GOT3 (cell line): ENCODE data around the gene CR2.
"Not testable (repeated sequence)": the region's sequence is repeated elsewhere in the genome, so short reads cannot be mapped to it uniquely, and the experiment has no call there.

Source experiments
- DNase-seq: peaks from one replicate; lab custom pipeline; 2025; ENCODE audit warnings: mixed read lengths; lab: John Stamatoyannopoulos, UW

The CR2 gene

DNA sequence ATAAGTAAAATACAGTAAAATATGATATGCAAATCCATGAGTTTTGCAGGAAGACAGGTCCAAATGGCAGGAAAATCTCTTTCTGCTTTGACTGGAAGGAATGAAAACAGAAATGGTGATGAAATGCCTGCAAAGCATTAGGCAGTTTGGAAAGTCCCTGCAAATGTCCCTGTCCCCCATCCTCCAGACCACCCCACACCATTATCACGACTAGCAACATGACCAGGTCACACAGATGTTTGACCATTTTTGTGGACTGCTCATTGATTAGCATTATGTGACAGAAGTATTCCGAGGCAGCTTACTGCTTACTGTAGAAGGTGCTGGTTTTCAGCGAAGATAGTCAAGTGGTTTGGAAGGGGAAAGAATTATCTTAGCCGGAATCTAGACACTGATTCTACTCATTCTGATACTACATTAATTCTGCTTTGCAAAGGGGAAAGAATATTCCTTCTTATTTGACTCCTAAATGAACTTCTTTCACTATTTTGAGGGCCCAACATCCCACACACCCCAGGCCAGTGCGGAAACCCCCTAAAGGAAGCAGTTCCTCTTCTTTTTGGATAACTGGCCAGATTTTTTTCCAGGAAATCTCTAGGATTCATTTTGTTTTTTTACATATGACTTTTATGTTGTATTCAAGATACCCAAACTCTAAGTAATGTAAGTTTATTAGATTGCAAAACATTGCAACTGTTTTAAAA is 9.5 kb upstream of the CR2 start:
- DNase-seq: no peak

DNA sequence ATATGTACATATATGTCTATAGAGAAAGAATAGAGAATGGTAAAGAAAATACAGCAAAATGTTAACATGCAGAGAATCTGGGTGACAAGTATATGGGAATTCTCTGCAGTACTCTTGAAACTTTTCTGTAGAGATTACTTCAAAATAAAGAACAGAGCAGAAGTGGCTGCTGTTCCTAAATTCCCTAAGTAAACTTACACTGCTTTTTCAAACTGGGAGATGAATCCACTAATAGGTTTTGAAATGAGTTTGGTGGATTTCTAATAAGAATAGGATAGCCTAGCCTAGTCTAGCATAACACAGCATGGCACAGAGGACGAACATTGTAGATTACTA is 450 bp upstream of the CR2 start:
- no peak for DNase-seq

DNA sequence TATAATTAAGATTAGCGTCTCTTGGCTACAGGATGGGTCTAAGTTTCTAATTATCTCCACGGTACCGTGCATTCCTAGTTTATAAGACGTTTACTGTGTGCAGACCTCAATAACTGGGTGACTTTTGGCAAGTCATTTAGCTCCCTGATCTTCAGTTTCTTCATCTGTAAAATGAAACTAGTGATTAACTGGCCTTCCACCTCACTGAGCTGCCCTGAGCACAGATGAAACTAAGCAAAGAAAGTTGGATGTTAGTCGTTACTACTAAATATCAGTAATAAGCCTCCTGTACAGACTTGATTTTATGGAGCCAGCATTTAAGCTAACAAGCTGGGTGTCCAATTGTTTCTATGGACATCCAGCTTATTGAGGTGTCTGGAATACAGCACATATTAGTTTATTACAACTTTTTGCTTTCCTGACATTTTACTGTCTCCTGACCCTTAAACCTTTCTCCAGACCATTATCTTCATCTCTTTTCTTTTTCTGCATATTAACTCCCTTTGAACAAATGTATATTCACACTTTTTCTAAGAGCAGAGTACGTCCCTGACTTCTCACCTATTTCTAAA is 1.1 kb downstream of the CR2 start:
- no peak for DNase-seq

DNA sequence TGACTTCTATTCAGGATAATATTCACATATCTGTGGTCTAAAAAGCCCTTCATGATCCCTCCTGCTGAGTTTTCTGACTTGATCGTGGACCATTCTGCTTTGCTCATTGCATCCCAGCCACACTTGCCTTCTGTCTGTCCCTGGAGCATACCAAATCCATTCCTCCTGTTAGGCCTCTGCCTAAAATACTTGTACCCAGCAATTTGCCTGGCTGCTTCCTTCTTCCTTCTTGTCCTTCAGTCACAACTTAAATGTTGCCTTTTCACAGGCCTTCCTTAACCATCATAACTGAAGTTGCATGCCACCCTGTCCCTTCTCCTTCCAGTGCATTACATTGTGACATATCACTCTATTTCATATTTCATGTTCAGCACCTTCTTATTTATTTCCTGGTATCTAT is 4.3 kb downstream of the CR2 start:
- no peak for DNase-seq

DNA sequence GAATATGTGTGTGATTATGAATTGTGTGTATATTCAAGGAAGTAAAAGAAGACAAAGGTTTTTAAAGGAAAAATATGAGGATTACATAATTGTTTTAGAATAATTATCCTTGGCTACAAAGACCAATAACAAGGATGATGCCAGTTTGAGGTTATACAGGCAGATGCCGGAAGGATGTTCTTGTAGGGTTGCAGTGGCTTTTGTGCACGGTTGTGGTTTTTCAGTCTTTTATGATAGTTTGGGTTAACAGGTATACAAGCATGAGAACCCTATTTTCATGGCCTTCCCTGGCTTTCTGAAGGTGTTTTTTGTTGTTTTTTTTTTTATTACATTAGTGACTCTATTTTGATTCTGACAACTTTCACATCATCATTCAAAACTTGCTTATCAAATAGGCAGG is 4.9 kb downstream of the CR2 start:
- no peak for DNase-seq

DNA sequence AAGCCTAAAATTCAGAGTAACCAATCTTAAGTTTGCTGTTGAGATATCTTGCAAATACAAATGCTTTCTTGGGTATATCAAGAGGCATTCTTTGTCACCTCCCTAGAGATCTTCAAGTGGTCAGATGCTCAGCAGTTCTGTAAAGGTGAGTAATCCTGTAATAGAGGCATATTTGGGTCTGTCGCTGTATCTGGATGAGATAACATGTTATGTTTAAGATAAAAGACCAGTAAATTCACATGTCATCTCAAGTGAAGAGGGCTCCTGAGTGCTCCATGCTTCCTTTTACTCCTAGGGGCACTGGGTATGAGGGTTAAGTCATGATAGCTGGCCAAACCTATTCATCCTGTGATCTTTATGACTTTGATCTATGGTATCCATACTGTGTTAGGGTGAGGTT is 7.5 kb downstream of the CR2 start:
- DNase-seq: no peak

DNA sequence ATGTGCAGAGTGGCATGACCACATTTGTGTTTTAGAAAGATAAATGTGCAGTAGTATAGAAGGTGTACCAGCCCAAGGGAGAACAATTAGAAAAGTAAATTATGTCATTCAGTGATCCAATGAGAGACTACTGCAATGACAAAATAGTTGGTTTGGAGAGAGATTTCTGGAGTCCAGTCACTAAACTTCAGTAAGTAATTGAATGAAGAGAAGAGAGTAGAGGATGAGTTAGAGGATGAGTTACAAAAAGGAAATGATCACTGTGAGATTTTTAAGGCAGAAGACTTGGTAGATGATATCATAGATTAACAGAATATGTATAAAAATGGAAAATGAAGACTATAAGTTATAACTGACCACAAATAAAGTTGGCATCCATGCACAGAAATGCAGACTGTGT is 8.4 kb downstream of the CR2 start:
- DNase-seq: no peak

DNA sequence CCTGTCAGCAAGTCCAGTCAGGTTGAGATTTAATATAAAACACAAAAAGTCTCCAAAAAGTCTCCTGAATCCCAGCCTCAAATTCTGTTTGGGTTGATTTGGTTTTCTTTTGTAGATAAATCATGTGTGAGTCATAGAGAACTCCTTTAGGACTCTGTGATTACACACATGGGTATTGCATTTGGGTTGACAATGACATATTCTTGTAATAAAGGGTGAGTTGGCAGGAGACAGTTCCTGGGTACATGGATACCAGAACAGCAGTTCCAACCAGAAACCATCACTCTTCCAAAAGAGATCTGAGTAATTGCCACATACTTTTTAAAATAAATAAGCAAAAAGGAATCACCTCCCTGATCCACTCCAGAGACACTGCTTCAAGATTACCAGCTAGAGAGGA is 8.9 kb downstream of the CR2 start:
- DNase-seq: no peak

DNA sequence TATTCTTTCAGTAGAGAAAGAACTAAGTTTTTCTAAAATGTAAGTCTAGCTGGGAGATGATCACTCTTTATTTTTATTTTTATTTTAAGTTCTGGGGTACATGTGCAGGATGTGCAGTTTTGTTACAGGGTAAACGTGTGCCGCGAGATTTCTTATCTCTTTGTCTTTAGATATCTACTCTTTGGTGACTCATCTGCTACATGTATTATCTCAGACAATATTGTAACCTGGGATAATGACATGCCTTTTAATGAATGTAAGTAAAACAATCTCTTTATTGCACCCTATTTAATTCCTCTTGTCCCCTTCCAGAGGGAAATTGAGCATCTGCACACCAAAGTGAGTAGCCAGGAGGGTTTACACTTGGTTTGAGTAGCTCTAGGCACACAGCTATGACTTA is 9.4 kb downstream of the CR2 start:
- DNase-seq: no peak

DNA sequence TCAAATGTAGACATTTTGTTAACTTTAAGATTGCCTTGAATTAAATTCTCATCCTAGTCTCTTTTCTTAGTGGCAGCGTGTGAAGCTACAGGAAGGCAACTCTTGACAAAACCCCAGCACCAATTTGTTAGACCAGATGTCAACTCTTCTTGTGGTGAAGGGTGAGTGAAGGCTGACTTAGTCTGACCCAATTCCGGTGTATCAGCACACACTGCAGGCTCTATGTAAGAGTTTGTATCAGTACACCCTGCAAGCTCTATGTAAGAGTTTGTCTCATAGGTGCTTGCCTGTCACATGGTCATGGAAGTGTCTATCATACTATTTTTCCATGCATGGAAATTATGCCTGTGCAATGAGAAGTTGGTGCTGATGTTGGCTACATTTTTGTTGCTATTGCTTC is 16.8 kb downstream of the CR2 start:
- no peak for DNase-seq

DNA sequence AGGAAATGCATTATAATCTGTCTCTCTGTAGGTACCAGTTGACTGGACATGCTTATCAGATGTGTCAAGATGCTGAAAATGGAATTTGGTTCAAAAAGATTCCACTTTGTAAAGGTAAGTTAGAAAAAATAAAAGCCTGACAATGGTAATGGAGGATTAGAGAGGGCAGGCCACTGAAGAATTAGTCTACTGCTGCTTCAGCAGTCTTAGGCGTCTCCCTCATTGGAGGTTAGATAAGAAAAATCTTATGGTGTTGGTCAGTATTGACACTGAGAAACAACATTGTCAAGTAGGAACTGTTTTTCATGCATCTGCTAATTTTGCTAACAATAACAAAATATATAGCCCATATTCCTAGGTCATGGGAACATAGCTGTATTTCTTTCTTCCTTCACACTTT is 20.1 kb downstream of the CR2 start:
- no peak for DNase-seq

DNA sequence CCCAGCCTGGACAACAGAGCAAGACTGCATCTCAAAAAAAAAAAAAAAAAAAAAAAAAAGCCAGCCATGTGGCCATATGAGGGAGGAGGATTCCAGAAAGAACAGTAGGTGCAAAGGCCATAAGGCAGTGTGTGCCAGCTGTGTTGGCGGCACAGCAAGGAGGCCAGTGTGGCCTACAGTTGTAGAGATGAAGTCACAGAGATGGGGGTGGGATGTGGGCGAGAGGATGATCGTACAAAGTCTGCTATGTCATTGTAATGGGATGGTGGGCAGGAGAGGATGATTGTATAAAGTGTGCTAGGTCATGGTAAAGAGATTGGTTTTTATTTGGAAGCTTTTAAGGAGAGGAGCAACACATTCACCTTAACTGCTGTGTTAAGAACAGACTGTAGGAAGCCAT is 32.1 kb downstream of the CR2 start:
- DNase-seq: no peak

DNA sequence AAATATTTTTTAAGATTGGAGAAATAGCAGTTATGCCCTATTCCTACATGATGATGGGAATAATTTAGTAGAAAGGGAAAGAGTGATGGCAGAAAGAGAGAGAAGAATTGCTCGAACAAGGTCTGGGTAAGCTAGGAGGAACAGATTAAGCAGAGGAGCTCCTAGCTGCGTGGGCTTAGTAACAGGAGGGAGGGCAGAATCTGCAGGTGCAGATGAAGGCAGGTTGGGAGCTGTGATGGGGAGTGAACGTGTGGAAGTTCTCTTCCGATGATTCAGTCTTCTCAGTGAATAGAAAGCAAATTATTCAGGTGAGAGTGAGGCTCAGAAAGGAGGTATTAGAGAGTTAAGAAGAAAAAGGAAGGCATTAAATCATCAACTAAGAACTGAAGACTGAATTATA is 33.5 kb downstream of the CR2 start:
- no peak for DNase-seq

DNA sequence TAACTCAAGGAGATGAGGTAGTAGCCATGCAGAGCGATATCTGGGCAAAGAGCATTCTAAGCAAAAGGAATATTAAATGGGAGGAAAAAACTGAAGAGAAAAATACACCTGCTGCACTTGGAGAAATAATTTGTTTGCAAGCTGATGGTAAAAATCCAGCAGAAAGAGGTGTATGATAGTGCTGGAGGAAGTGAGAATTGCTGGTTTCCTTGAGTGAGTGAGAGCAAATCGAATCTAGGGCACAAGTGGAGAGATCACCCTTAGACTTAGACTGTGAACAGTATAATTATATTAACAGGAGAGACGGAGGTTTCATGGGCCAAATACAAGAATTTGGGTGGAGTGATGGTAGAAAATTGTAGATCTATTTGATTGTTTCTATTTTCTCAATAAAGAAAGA is 39.1 kb downstream of the CR2 start:
- no peak for DNase-seq

DNA sequence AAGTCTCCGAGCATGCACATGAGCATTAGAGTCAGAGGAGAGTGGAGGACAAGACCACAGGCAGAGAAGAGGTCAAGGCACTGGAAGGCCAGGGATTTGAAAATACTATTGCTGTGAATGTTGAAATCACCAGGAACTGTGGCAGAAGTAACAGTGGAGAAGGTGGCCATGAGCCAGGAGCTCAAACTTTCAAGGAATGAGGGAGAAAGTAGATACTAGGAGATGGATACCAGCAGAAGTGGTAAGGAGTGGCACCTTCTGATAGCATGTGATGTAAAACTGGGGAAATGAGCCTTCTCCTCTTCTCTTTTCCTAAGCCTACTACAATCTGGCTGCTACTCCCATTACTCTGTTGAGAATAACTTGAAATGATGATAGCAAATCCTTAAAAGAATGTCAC is 40.0 kb downstream of the CR2 start:
- DNase-seq: no peak

DNA sequence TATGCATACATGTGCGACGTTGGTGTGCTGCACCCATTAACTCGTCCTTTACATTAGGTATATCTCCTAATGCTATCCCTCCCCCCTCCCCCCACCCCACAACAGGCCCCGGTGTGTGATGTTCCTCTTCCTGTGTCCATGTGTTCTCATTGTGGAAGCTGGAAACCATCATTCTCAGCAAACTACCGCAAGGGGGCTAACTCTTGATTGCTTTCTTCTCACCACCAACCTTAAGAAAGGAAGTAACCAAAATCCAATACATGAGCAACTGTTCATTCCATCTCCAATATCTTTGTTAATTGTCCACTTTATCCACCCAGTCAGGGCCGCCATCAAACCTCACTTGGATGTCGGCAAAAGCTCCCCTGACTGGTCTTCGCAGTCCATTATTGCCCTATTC is 41.2 kb downstream of the CR2 start:
- not testable (repeated sequence) for DNase-seq

DNA sequence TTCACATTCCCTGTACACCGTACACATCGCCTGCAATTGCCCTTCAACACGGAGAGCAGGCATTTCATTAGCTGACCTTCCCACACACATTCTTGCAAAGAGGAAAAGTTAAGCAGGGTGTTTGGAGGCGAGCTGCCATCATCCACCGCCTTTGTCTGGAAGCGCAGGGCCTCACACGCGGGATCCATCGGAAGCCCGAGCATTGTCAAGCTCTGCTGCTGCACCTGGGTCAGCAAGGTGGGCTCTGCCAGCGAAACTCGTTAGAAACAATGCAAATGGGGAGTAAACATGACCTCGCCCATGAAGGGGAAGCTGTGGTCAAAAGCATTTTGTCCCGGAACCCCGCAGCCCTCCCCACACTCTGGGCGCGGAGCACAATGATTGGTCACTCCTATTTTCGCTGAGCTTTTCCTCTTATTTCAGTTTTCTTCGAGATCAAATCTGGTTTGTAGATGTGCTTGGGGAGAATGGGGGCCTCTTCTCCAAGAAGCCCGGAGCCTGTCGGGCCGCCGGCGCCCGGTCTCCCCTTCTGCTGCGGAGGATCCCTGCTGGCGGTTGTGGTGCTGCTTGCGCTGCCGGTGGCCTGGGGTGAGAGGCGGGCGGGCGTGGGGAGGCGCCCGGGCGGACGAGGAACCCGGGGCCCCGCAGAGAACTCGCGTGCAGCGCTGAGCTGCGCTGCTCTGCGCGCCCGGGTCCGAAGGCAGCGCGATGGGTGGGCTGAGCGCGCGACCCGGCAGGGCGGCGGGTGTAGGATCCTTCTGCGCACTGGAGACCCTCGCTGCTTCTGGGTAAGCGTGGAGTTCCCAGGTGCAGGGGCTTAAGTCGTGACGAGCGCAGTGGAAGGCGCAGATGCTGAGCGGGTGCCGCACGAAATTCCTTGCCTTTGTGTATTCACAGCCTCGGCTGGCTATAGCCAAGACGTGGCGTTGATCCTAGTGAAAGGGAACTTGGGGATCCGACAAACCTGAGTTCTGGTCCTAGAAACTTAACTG is 42.0 kb downstream of the CR2 start, which contains the start of gene CR1:
Gene CR1, plus strand, starts transcription at position 357 of the 992 bp plus-strand sequence. Its CDS starts 111 bp downstream, at position 468.
- no peak for DNase-seq

DNA sequence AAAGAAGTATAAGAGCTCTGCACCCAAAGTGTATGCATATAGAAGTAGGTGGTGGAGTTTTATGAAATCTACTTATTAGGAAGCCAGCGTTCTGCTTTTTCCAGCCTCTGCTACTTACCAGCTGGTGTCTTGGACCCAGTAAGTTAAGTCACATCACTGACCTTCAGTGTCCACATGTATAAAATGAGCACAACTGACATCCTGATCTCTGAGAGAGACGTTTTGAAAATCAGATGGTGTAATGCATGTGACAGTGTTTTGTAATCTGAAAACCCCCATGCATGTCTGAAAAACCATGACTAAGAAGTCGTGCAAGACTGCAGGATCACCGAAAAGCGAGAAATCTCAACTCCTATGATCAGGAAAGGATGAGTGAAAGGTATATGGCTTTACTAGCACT is 43.8 kb downstream of the CR2 start:
- DNase-seq: no peak

DNA sequence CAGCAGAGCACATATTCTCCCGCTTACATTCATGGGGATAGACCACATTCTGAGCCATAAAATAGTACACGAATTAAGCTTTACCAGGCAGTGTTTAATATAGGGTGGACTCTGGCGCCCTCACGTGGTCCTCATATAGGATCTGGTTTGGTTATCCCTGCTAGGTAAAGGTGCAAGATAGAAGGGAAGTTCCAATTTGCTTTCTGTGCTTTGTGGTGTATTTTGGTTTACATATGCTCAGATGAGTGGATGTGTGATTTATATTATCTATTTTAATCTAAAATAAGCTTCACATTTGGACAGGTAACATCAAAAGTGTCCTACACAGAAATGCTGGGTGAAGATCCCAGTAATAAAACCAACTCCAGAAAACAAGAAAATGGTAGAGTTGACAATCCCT is 45.4 kb downstream of the CR2 start:
- no peak for DNase-seq

DNA sequence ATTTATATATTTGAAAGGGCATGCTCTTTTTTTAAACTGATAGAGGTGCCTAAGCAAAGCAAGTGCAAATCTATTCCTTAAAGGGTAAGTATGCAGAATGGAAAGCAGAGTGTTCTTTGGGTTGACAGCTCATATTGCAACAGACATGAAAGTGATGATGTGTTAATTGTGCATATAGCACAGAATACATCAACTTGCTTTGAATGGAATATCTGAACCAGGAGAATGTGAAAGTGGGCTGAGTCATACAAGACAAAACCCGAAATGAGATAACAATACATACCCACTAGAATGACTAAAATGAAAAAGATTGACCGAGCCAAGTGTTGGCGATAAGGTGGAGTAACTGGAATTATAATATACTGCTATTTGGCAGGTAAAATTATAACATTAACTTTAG is 46.2 kb downstream of the CR2 start:
- DNase-seq: no peak

DNA sequence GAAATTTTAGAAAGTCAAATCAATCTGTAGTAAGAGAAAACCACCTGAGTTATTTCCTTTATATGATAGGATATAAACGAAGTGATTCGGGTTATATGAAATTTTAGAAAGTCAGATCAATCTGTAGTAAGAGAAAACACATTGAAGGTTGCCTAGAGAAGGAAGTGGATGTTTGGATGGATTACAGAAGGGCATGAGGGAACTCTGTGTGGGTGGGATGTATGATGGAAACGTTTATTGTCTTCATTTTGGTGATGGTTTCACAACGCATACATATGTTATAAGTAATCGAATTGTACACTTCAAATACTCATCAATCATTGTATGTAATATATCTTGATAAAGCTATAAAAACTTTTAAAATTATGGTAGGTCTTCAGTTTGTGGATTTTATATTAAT is 46.9 kb downstream of the CR2 start:
- no peak for DNase-seq

DNA sequence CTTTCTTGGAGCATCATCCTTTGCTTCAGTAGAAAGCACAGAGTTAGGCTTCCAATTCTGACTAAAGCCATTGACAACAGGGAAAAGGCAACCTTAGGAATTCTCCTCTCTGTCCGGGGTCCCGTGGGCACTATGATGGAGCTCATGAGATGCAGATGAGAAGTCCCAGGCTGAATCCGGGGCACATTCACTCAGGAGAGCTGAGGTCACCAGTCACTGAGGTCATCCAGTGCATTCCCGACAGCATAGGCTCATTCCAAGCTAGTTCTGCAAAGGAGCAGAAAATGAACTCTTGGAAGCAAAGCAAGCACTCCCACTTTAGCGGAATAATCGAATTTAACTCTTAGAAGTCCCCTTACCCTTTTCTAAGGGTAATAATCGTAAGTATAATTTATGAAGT is 48.6 kb downstream of the CR2 start:
- DNase-seq: no peak

DNA sequence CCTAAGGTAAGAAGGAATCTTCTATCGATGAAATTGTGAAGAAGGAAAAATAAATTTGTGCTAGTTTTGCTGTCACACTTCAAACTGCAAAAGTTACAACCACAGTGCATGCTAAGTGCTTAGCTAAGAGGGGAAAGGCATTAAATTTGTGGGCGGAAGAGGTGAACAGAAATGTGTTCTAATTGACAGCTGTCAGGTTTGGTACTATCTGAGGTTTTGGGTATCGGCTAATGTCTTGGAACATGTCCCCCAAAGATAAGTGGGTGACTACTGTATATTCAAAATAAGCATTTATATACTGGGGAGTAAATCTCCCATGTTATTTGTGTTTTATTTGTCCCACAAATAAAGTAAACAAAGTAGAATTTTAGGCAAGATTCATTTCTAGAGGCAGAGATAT is 49.8 kb downstream of the CR2 start:
- DNase-seq: no peak
